GM20000 (cell line): ENCODE data around the gene C17orf113.

Experiments
- DNase-seq: peaks from one replicate; pipeline ENCODE4 v3.0.0; 2012; ENCODE audit warnings: low spot score
- CTCF ChIP-seq: IDR thresholded peaks from 2 replicates; pipeline ENCODE4 v1.5.1; 2012; ENCODE audit warnings: mild to moderate bottlenecking, control low read depth; ENCODE audit errors: extremely low read depth, missing control alignments

Gene C17orf113

GRCh38 chr17:41989702-41990419 lies 60.5 kb downstream of the C17orf113 start:
- TF ChIP-seq CTCF, result no peak
- DNase-seq, result no peak

- no peak for TF ChIP-seq CTCF
- no peak for DNase-seq
Measured at GRCh38 chr17:41988418-41988817, 62.0 kb downstream of the C17orf113 start.
